ENCODE results near the gene SERPINA6. TPM values are rescaled to one million over a fixed set of nuclear protein-coding genes. Genes with fewer than 3 reads are reported as not detected.
"Not testable (repeated sequence)": the region's sequence is repeated elsewhere in the genome, so short reads cannot be mapped to it uniquely, and the experiment has no call there.

SERPINA6 gene
- total RNA-seq, 1 donor from 2014 or later: not detected

DNA sequence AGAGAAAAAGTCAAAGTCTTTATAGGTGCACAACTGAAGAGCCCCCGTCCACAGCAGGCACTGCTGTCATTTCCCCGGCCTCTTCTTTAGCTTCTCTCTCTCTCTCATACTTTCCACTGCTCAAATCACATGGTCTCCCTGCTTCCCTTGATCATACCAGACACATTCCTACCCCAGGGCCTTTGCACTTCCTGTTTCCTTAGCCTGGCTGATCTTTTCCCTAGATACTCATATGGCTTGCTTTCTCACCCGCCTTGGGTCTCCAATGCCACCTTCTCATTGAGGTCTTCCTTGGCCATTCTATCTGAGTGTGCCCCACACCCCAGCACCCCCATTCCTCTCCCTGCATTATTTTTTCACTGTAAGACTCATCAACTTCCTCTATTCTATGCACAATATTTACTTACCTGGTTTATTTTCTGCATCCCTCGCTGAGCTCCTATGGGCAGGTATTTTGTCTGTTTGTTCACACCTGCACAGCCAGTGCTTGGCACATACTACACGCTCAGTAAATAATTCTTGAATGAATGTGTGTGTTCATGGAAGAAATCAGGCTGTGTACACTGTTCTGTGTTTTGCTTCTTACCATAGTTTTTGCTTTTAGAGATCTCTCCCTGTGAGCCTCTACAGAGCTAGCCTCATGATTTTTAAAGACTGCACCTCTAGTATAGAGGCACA is 33.4 kb upstream of the SERPINA6 start:
- intact Hi-C loops (cut with DNase I): no loop called here
- TF ChIP-seq, protein P1, sequence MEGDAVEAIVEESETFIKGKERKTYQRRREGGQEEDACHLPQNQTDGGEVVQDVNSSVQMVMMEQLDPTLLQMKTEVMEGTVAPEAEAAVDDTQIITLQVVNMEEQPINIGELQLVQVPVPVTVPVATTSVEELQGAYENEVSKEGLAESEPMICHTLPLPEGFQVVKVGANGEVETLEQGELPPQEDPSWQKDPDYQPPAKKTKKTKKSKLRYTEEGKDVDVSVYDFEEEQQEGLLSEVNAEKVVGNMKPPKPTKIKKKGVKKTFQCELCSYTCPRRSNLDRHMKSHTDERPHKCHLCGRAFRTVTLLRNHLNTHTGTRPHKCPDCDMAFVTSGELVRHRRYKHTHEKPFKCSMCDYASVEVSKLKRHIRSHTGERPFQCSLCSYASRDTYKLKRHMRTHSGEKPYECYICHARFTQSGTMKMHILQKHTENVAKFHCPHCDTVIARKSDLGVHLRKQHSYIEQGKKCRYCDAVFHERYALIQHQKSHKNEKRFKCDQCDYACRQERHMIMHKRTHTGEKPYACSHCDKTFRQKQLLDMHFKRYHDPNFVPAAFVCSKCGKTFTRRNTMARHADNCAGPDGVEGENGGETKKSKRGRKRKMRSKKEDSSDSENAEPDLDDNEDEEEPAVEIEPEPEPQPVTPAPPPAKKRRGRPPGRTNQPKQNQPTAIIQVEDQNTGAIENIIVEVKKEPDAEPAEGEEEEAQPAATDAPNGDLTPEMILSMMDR (IDR thresholded peaks at IDR 0.05): no peak

DNA sequence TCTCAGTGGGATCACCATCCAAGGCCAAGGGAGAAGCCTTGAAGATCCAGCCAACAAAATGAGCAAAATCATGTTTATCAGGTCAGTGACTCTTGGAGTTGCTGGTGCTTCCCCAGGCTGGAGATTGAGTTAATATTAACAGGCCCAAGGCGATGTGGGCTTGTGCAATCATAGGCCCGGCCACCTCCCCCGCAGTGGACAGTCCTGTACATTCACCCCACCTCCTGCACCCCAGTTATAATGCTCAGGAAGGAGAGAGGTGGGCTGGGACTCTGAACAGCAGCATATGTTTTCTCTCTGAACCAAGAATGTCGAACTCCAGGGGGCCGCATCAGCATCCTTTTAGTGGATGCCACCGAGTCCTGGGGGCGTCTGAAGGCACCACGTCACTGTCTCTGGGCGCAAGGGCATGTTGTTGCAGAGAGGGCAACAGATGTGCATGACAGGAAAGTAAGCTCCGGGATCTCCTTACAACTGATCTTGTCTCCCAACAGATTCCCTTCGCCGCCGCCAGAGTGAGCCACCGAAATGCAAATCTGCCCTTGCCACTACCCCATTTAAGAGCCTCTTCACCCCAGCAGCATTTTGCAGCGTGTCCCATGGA is 32.2 kb upstream of the SERPINA6 start:
- Histone ChIP-seq H3K4me3 (no peak overlapping the region), H3K36me3 (no peaks in the 10 kb centered on the region), H3K4me1 (no peaks in the 10 kb centered on the region), H3K9me3 (no peaks in the 10 kb centered on the region), H3K27me3 (no peaks in the 10 kb centered on the region), H3K27ac (no peak overlapping the region)
- ATAC-seq (peak; percentile 89), DNase-seq (peak; percentile 82)
- intact Hi-C loops (cut with DNase I): no loop called here
- TF ChIP-seq, protein P1 (IDR thresholded peaks at IDR 0.05): peak; percentile 49

More for the DNA sequence above, 33.4 kb upstream of the SERPINA6 start:
- Histone ChIP-seq H3K36me3 (no peaks in the 10 kb centered on the region), H3K27me3 (no peaks in the 10 kb centered on the region), H3K27ac (no peak overlapping the region), H3K4me1 (no peaks in the 10 kb centered on the region), H3K4me3 (no peak overlapping the region), H3K9me3 (no peaks in the 10 kb centered on the region)
- DNase-seq (no peak), ATAC-seq (peak; percentile 26)

DNA sequence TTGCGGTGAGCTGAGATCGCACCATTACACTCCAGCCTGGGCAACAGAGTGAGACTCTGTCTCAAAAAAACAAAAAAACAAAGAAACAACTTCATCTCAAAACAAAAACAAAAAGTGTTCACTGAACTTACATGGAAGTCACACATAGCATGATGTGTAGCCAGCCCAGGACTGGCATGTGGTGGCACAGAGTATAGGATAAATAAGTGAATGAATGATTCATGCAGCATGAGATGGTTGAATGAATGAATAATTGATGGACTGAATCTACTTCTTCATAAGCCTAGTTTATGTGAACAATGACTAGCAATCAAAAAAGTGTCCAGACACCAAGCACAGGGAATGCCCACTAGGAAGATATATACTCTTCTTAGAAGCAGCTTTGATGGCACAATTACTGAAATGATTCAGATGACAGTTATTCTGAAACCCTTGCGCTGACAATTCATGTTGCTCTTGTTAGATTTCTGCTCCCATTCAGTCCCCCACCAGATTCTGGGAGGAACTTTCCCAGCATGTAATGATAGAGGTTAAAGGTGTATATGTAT is 31.6 kb upstream of the SERPINA6 start:
- Histone ChIP-seq H3K36me3 (no peaks in the 10 kb centered on the region), H3K4me1 (no peaks in the 10 kb centered on the region), H3K4me3 (no peak overlapping the region), H3K9me3 (no peaks in the 10 kb centered on the region), H3K27ac (no peak overlapping the region), H3K27me3 (peaks cover under 1% of the 10 kb centered on the region)
- TF ChIP-seq, protein P1 (IDR thresholded peaks at IDR 0.05): no peak
- no peak for DNase-seq
- intact Hi-C loops (cut with DNase I): no loop called here
- no peak for ATAC-seq

DNA sequence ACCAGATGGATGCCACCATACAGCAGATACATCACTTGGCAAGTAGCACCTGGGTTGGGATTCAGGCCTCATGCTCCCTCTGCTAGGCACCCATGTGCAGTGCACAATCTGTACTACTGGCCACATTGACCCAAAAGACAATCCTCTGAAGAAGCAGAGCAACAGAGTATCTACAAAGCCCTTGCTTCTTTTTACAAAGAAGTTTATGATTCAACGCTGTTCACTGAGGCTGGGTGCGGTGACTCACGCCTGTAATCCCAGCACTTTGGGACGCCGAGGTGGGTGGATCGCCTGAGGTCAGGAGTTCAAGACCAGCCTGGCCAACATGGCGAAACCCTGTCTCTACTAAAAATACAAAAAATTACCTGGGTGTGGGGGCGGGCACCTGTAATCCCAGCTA is 31.1 kb upstream of the SERPINA6 start:
- intact Hi-C loops (cut with DNase I); H3K36me3 ChIP-seq; H3K27ac ChIP-seq; H3K27me3 ChIP-seq; H3K4me3 ChIP-seq; H3K4me1 ChIP-seq; DNase-seq; ATAC-seq; H3K9me3 ChIP-seq: not testable (repeated sequence)

DNA sequence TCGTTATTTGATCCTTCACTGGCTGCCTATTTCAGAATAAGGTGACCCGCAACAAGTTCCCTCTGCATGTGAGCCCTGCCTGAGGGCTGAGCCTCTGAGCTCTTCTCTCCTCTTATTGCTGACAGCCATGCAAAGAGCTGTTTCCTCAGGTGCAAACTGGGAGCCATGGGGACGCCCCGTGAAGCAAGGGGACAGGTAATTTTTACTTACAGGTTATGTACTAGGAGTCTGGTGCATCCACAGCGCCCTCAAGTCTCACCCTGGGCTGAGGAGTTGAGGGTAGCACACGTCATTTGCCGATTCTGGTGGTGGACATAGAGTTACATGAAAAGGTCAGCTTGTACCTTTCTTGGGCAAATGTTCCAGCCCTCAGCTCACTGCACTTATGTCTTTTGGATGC is 26.1 kb upstream of the SERPINA6 start:
- ATAC-seq (no peak), DNase-seq (no peak)
- Histone ChIP-seq H3K36me3 (no peaks in the 10 kb centered on the region), H3K9me3 (no peaks in the 10 kb centered on the region), H3K27me3 (peaks cover 6% of the 10 kb centered on the region), H3K4me3 (no peak overlapping the region), H3K4me1 (no peaks in the 10 kb centered on the region), H3K27ac (no peak overlapping the region)
- intact Hi-C loops (cut with DNase I): no loop called here
- TF ChIP-seq, protein P1 (IDR thresholded peaks at IDR 0.05): no peak

DNA sequence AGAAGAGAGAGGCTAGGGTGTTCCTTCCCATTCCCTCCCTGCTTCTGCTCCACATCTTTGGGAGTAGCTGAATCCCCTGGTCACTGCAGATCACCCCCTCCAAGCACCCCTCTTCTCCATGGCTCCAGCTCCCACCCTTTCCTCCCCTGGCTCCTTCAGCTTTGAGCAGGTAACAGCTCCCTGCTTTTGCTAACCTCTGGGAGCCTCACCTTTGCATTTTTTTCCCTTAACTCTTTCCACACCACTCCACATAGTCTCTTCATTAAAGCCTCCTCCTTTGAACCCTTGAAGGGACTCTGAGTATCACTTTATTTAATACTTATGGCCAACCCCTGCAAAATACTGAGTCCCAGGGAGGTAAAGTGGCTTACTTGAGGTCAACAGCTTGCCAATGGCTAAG is 25.7 kb upstream of the SERPINA6 start:
- H3K9me3 ChIP-seq: no peaks in the 10 kb centered on the region
- DNase-seq (no peak), ATAC-seq (no peak)
- H3K27me3 ChIP-seq: peaks cover 6% of the 10 kb centered on the region
- H3K27ac ChIP-seq: no peak overlapping the region
- H3K4me3 ChIP-seq: no peak overlapping the region
- H3K4me1 ChIP-seq: no peaks in the 10 kb centered on the region
- intact Hi-C loops (cut with DNase I): no loop called here
- H3K36me3 ChIP-seq: no peaks in the 10 kb centered on the region
- TF ChIP-seq, protein P1 (IDR thresholded peaks at IDR 0.05): no peak

Data from upper lobe of right lung (tissue), 1 donor.